KMS-11 (cell line): ENCODE measurements around the gene ISM2.

Experiments used
- H2AFZ ChIP-seq: fragments of 200-600 bp; sonication (generic); 2 replicates; pipeline ENCODE4 v1.6.1; 2016; ENCODE audit warnings: antibody characterized with exemption, mixed run types, low read depth
- H3K27ac ChIP-seq: fragments of 200-600 bp; sonication (generic); 2 replicates; pipeline ENCODE4 v1.6.1; 2016; ENCODE audit warnings: mild to moderate bottlenecking, mixed run types
- H3K27me3 ChIP-seq: fragments of 200-600 bp; sonication (generic); 2 replicates; pipeline ENCODE4 v1.6.1; 2017; ENCODE audit warnings: mild to moderate bottlenecking, low read depth, mixed run types, moderate library complexity; ENCODE audit not compliant: insufficient read depth
- H3K36me3 ChIP-seq: fragments of 200-600 bp; sonication (generic); 2 replicates; pipeline ENCODE4 v1.6.1; 2017; ENCODE audit warnings: mild to moderate bottlenecking, mixed run types; ENCODE audit not compliant: insufficient read depth
- H3K4me1 ChIP-seq: fragments of 200-600 bp; sonication (generic); 2 replicates; pipeline ENCODE4 v1.6.1; 2016; ENCODE audit warnings: mild to moderate bottlenecking, low read depth, mixed run types; ENCODE audit not compliant: poor library complexity, severe bottlenecking
- H3K4me2 ChIP-seq: fragments of 200-600 bp; sonication (generic); 2 replicates; pipeline ENCODE4 v1.7.0; 2016; ENCODE audit warnings: mild to moderate bottlenecking, mixed run types
- H3K4me3 ChIP-seq: fragments of 200-600 bp; sonication (generic); IDR thresholded peaks from 2 replicates; pipeline ENCODE4 v1.6.1; 2017; ENCODE audit warnings: low read depth, low read length, mixed read lengths; ENCODE audit not compliant: insufficient read depth
- H3K79me2 ChIP-seq: fragments of 200-600 bp; sonication (generic); 2 replicates; pipeline ENCODE4 v1.6.1; 2016; ENCODE audit warnings: low read depth, mixed run types; ENCODE audit not compliant: insufficient read depth
- H3K9ac ChIP-seq: fragments of 200-600 bp; sonication (generic); 2 replicates; pipeline ENCODE4 v1.6.1; 2016; ENCODE audit warnings: mild to moderate bottlenecking, mixed run types
- H4K20me1 ChIP-seq: fragments of 200-600 bp; sonication (generic); 2 replicates; pipeline ENCODE4 v1.6.1; 2016; ENCODE audit warnings: mild to moderate bottlenecking, mixed run types; ENCODE audit not compliant: insufficient read depth
- TF ChIP-seq, protein P1 (sequence below): fragments of 200-600 bp; sonication (generic); conservative IDR thresholded peaks from 2 replicates; pipeline ENCODE4 v1.6.1; 2017; ENCODE audit warnings: low read depth, mild to moderate bottlenecking, antibody characterized with exemption, low read length, moderate library complexity, mixed read lengths

Gene ISM2

DNA sequence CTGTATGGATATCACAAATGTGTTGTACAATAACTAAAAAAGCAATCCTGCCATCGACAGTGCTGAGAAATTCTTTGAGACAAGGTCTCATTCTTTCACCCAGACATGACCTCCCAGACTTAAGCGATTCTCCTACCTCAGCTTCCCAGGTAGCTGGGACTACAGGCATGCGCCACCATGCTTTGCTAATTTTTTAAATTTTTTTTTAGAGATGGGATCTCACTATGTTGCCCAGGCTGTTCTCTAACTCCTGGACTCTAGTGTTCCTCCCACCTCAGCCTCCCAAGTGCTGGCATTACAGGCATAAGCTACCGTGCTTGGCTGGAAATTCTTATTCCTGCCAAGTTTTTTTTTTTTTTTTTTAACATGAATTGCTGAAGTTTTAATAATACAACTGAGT is 58.8 kb downstream of the ISM2 start:
- Histone ChIP-seq H4K20me1 (no peaks in the 10 kb centered on the region), H3K4me3 (no peak overlapping the region), H3K4me1 (no peaks in the 10 kb centered on the region), H3K27ac (no peak overlapping the region), H2AFZ (no peak overlapping the region), H3K9ac (no peak overlapping the region), H3K27me3 (no peaks in the 10 kb centered on the region), H3K79me2 (no peaks in the 10 kb centered on the region), H3K4me2 (no peak overlapping the region), H3K36me3 (no peaks in the 10 kb centered on the region)
- TF ChIP-seq, protein P1, sequence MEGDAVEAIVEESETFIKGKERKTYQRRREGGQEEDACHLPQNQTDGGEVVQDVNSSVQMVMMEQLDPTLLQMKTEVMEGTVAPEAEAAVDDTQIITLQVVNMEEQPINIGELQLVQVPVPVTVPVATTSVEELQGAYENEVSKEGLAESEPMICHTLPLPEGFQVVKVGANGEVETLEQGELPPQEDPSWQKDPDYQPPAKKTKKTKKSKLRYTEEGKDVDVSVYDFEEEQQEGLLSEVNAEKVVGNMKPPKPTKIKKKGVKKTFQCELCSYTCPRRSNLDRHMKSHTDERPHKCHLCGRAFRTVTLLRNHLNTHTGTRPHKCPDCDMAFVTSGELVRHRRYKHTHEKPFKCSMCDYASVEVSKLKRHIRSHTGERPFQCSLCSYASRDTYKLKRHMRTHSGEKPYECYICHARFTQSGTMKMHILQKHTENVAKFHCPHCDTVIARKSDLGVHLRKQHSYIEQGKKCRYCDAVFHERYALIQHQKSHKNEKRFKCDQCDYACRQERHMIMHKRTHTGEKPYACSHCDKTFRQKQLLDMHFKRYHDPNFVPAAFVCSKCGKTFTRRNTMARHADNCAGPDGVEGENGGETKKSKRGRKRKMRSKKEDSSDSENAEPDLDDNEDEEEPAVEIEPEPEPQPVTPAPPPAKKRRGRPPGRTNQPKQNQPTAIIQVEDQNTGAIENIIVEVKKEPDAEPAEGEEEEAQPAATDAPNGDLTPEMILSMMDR = no peak

- H3K27ac ChIP-seq = no peak overlapping the region
- H3K36me3 ChIP-seq = no peaks in the 10 kb centered on the region
- no peak overlapping the region for H3K4me2 ChIP-seq
- H3K9ac ChIP-seq = no peak overlapping the region
- H3K4me3 ChIP-seq = no peak overlapping the region
- no peaks in the 10 kb centered on the region for H3K27me3 ChIP-seq
- no peak overlapping the region for H2AFZ ChIP-seq
- TF ChIP-seq, protein P1 = no peak
- H4K20me1 ChIP-seq = no peaks in the 10 kb centered on the region
- no peaks in the 10 kb centered on the region for H3K79me2 ChIP-seq
- no peaks in the 10 kb centered on the region for H3K4me1 ChIP-seq
These were observed 60.0 kb downstream of the ISM2 start for GRCh38 chr14:77438596-77438995.

DNA sequence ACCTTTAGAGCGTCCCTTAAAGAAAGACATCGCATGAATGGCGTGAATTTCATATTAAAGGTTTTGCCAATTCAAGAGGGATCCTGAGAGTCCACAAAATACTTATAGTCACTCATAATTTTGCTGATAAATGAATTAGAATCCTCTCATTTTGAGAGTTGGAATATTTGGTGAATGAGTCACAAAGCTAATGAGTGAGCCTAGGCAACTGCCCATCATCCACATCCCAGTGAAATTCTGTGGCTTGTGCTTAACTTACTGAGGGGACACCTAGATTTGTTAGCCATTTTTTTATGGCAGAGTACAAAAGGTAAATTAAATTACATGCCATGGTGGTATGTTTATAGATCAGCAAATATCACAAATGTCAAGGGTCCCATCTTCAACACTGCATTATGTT is 62.6 kb downstream of the ISM2 start:
- Histone ChIP-seq H3K79me2 (no peaks in the 10 kb centered on the region), H3K4me1 (no peaks in the 10 kb centered on the region), H3K9ac (no peak overlapping the region), H3K27ac (no peak overlapping the region), H3K27me3 (no peaks in the 10 kb centered on the region), H4K20me1 (no peaks in the 10 kb centered on the region), H3K4me3 (no peak overlapping the region), H2AFZ (no peak overlapping the region), H3K4me2 (no peak overlapping the region), H3K36me3 (no peaks in the 10 kb centered on the region)
- TF ChIP-seq, protein P1 = no peak

GRCh38 chr14:77426396-77426795 is 72.2 kb downstream of the ISM2 start:
- H3K36me3 ChIP-seq = no peaks in the 10 kb centered on the region

More at GRCh38 chr14:77426396-77426795, 72.2 kb downstream of the ISM2 start:
- H3K27ac ChIP-seq = no peak overlapping the region
- H3K4me3 ChIP-seq = no peak overlapping the region
- no peaks in the 10 kb centered on the region for H4K20me1 ChIP-seq
- no peaks in the 10 kb centered on the region for H3K4me1 ChIP-seq
- no peak overlapping the region for H3K4me2 ChIP-seq
- H3K27me3 ChIP-seq = no peaks in the 10 kb centered on the region
- no peak overlapping the region for H3K9ac ChIP-seq
- H3K79me2 ChIP-seq = no peaks in the 10 kb centered on the region
- no peak overlapping the region for H2AFZ ChIP-seq
- TF ChIP-seq, protein P1 = no peak
